Heart right ventricle (tissue), 16 donors: ENCODE measurements around the gene POLD3. TPM values are rescaled to one million over a fixed set of nuclear protein-coding genes. Genes with fewer than 3 reads are reported as not detected.
A peak's percentile ranks its signal among the peaks of the same experiment; 100 is the strongest.

ENCODE experiments used
- ATAC-seq, 8 donors: fragments of 200-7000 bp; cut with Tn5 transposase; one replicate each; pipeline ENCODE4 v1.9.1; 2020; ENCODE audit warnings: mild to moderate bottlenecking in 8 of 8, moderate library complexity in 8 of 8, moderate number of reproducible peaks in 1 of 8
- DNase-seq, 2 donors: peaks; one replicate each; pipeline ENCODE4 v3.0.0-alpha.2; 2020
- H3K27ac ChIP-seq, 10 donors: fragments of 200-600 bp; sonication (generic) in 2 of 10; one replicate each; pipeline versions ENCODE4 v1.5.0 to v1.8.0; 2020 to 2022; ENCODE audit warnings: mild to moderate bottlenecking in 3 of 10
- H3K27me3 ChIP-seq, 7 donors: fragments of 200-600 bp; one replicate each; pipeline ENCODE4 v1.8.0; 2021 to 2022; ENCODE audit warnings: mild to moderate bottlenecking in 2 of 7
- H3K36me3 ChIP-seq, 9 donors: fragments of 200-600 bp; sonication (generic) in 1 of 9; one replicate each; pipeline versions ENCODE4 v1.5.0 to v1.8.0; 2020 to 2022; ENCODE audit warnings: mild to moderate bottlenecking in 2 of 9
- H3K4me1 ChIP-seq, 9 donors: fragments of 200-600 bp; sonication (generic) in 1 of 9; one replicate each; pipeline versions ENCODE4 v1.5.0 to v1.8.0; 2020 to 2022; ENCODE audit warnings: mild to moderate bottlenecking in 4 of 9
- H3K4me3 ChIP-seq, 10 donors: fragments of 200-600 bp; sonication (generic) in 2 of 10; one replicate each; pipeline versions ENCODE4 v1.5.0 to v1.8.0; 2020 to 2022; ENCODE audit warnings: mild to moderate bottlenecking in 7 of 10, moderate library complexity in 2 of 10
- H3K9me3 ChIP-seq, 11 donors: fragments of 200-600 bp in 10 of 11; sonication (generic) in 2 of 11; one replicate each; pipeline versions ENCODE4 v1.5.0 to v1.8.0; 2013 to 2022; ENCODE audit warnings: mild to moderate bottlenecking in 2 of 11, control low read depth in 1 of 11, moderate library complexity in 1 of 11
- CTCF ChIP-seq, 9 donors: fragments of 200-600 bp; sonication (generic) in 2 of 9; IDR thresholded peaks; one replicate each; pipeline versions ENCODE4 v1.5.0 to v1.8.0; 2021 to 2022; ENCODE audit warnings: antibody characterized with exemption in 9 of 9, mild to moderate bottlenecking in 5 of 9, moderate library complexity in 1 of 9
- WGBS, 2 donors: extraction: QIAGEN DNeasy Blood & Tissue Kit; methylation state at CpG; one replicate each; pipeline ENCODE4 v1.1.7; 2013; ENCODE audit warnings: inconsistent platforms in 1 of 2; 5-methylcytosine and 5-hydroxymethylcytosine counted together
- intact Hi-C, 10 donors: fragments of 100-400 bp; cut with DNase I; formaldehyde crosslinking; loops; one replicate each; pipeline versions ENCODE4 v1.11.1 to v1.14.2; 2022
- polyA plus RNA-seq, 2 donors: library from polyadenylated mRNA; stranded (reverse); fragments of 200-250 nt; gene quantifications; one replicate each; pipeline ENCODE4 v1.2.3, GENCODE V29; 2013
- total RNA-seq, 10 donors: library from RNA; stranded (reverse); fragmentation: NEBNext Ultra II Directional in 3 of 10; extraction: Animal tissue kit (Norgen Biotek cat#: 25700) in 3 of 10; gene quantifications; one replicate each; pipeline versions ENCODE4 v1.2.1 to v1.2.4, GENCODE V29; 2021 to 2023
- donor health status: Arrhythmogenic right ventricular cardiomyopathy.
- donor health status: ischemic (EF 13 %, LVEDD 7.1; RV severe dilation, severe dysfunction).
- donor health status: healthy with polysubstance abuse.
- donor health status: DM: no; HTN: yes; CAD: no.
- donor health status: DM: no; HTN: no; CAD: no.
- donor health status: ischemic (EF 25% LVEDD 6.9; RV normal size, moderate dysfunction).
- donor health status: ischemic (EF 25% LVEDD 5.7; RV mildly dilated, moderate dysfunction).
- donor health status: healthy.
- donor health status: DM: yes; HTN: yes; CAD: no.
- donor health status: Ischemic cardiomyopathy.
- donor health status: ischemic (EF 35%, LVEDD 5.7; RV mildly dilated, moderate dysfunction).
- donor health status: nonischemic (EF 11% LVEDD 7.7; RV severe dilation, severe dysfunction).
- donor health status: DM: yes; HTN: yes; CAD: no.
- donor health status: PGD.
- donor health status: ischemic (EF 29% LVEDD 5.4; RV normal size, mild dysfunction).
- donor health status: nonischemic (EF 23%, LVEDD 6.1; RV moderate dilation, normal function).

POLD3 gene
- total and polyA plus RNA-seq, 12 donors: 4.7 to 8.8 (median 7.9) TPM

DNA sequence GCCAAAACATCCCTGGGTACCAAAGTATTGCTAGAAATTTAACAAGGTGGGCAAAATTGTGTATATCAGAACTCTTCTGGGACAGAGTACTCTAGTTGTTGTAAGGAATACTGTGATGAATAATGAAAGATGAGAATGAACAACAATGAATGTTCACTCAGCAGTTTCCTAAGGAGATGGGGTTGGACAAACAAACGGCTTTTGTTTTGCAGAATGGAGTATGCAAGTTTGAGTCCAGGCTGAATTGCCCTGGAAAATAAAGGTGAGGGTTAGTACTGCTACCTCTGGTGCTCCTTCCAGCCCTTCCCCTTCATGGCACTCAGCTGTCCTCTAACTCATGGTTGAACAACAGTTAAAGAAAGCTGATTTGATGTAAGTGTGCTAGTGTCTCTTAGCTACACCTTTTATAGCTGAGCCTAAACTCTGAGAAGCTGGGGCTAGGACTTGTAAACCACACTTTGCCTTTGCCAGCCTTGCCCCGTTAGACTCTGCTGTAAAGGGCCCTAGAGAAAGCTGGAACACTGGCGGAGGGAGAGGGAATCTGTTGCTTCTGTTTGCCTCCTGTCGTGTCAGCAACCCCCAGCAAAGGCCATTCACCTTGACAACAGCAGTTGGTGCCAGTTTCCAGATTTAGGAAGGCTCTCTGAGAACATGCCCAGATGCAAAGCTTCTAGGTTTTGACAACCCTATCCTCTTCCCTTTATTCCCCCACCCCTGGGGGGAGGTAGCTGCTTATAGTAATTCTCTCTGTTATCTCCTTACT, 41.2 kb upstream of the POLD3 start:
- no peaks in the 10 kb centered on the region for H3K27me3 ChIP-seq
- ATAC-seq (peak in 1 of 8 donors; percentile 44), DNase-seq (no peak)
- H3K4me3 ChIP-seq: no peak overlapping the region
- peaks cover 0 to 7% (median 0%) of the 10 kb centered on the region in 9 donors for H3K4me1 ChIP-seq
- 55 to 64% methylated on average over 4 of the region's 4 CpGs for WGBS, 2 donors
- TF ChIP-seq CTCF (IDR thresholded peaks at IDR 0.05): no peak
- H3K27ac ChIP-seq: no peak overlapping the region
- H3K36me3 ChIP-seq: no peaks in the 10 kb centered on the region
- intact Hi-C loops: no loop called here
- H3K9me3 ChIP-seq: no peaks in the 10 kb centered on the region

DNA sequence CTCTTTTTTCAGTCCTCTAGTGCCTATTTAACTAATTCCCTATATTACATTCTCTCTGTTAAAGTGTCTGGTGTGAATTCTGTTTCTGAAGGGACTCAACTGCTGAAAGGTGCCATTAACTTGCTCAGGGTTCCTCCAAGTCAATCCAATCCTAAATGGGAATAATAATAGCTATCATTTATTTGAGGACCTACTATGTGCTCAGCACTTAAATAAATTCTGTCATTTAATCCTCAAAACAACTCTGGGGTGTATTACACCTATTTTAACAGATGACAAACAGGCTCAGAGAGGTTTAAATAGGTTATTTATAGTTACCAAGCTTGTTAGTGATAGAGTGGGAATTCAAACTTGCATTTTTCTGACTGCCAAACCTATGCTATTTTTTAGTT, 40.6 kb upstream of the POLD3 start:
- Histone ChIP-seq H3K4me1 (peaks cover 0 to 7% (median 0%) of the 10 kb centered on the region in 9 donors), H3K36me3 (no peaks in the 10 kb centered on the region), H3K4me3 (no peak overlapping the region), H3K27me3 (no peaks in the 10 kb centered on the region), H3K27ac (no peak overlapping the region), H3K9me3 (no peaks in the 10 kb centered on the region)
- intact Hi-C loops: no loop called here
- ATAC-seq: no peak
- DNase-seq: no peak
- TF ChIP-seq CTCF (IDR thresholded peaks at IDR 0.05): no peak

DNA sequence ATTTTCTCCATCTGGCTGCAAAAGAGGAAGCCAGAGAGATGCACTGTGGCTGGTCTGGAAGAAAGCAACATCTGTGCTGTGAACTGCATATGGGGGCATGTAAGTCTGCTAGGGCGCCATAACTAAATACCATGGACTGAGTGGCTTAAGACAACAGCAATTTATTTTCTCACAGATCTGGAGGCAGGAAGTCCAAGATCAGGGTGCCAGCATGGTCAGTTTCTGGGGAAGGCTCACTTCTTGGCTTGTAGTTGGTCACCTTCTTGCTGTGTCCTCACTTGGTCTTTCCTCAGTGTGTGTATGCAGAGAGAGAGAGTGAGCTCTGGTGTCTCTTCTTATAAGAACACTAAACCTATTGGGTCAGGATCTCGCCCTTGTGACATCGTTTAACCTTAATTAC, 34.9 kb upstream of the POLD3 start:
- H3K27me3 ChIP-seq: no peaks in the 10 kb centered on the region
- intact Hi-C loops: loop anchor here in 1 of 10 donors (5.0 kb wide), 1 partner anchor 35 kb away; no protein-coding TSS in a partner anchor
- no peak for DNase-seq
- no peak overlapping the region for H3K27ac ChIP-seq
- WGBS, 2 donors: 95 to 98% methylated on average over 3 of the region's 3 CpGs
- no peak overlapping the region for H3K4me3 ChIP-seq
- H3K9me3 ChIP-seq: peaks cover 0 to 18% (median 5%) of the 10 kb centered on the region in 11 donors
- no peak for ATAC-seq
- no peaks in the 10 kb centered on the region for H3K36me3 ChIP-seq
- H3K4me1 ChIP-seq: peaks cover 0 to 16% (median 0%) of the 10 kb centered on the region in 9 donors
- no peak for TF ChIP-seq CTCF (IDR thresholded peaks at IDR 0.05)

GRCh38 chr11:74559110-74559933, 33.1 kb upstream of the POLD3 start:
- H3K27me3 ChIP-seq: no peaks in the 10 kb centered on the region
- 70 to 72% methylated on average over 7 of the region's 7 CpGs for WGBS, 2 donors
- DNase-seq (peak in 1 of 2 donors; percentile 40), ATAC-seq (peak; percentile 45 to 92 (median 78))
- intact Hi-C loops: loop anchor here in 1 of 10 donors (5.0 kb wide), 1 partner anchor 37 kb away; no protein-coding TSS in a partner anchor
- no peaks in the 10 kb centered on the region for H3K36me3 ChIP-seq
- H3K9me3 ChIP-seq: peaks cover 0 to 18% (median 5%) of the 10 kb centered on the region in 11 donors
- H3K4me1 ChIP-seq: peaks cover 0 to 16% (median 0%) of the 10 kb centered on the region in 9 donors
- H3K27ac ChIP-seq: peak overlapping the region in 6 of 10 donors; percentile 3 to 62 (median 56)
- no peak for TF ChIP-seq CTCF (IDR thresholded peaks at IDR 0.05)
- H3K4me3 ChIP-seq: no peak overlapping the region
